Stimulated activated CD8-positive, alpha-beta memory T cell treated with anti-CD3 and anti-CD28 coated beads, Interleukin-7, amount 100 ng/mL, for 4 hours (primary cell): ENCODE data around the gene MPPED1.

Source experiments
- DNase-seq, 2 donors: peaks; one replicate each; pipeline ENCODE4 v3.0.0-alpha.2; 2020; ENCODE audit warnings: low read depth in 2 of 2

Gene MPPED1

GRCh38 chr22:43411040-43411868, 560 bp upstream of the MPPED1 start:
- DNase-seq, result no peak

- DNase-seq, result no peak
These were observed 1.3 kb downstream of the MPPED1 start for GRCh38 chr22:43412808-43413795.

- no peak for DNase-seq
These were observed 2.0 kb downstream of the MPPED1 start for GRCh38 chr22:43413826-43414225.

GRCh38 chr22:43415681-43416080, 3.9 kb downstream of the MPPED1 start:
- no peak for DNase-seq

GRCh38 chr22:43417555-43417954, 5.7 kb downstream of the MPPED1 start:
- no peak for DNase-seq

GRCh38 chr22:43418079-43418825, 6.4 kb downstream of the MPPED1 start:
- DNase-seq, result no peak

- DNase-seq, result no peak
These were observed 7.7 kb downstream of the MPPED1 start for GRCh38 chr22:43419371-43420080.

- no peak for DNase-seq
These were observed 9.3 kb downstream of the MPPED1 start for GRCh38 chr22:43421046-43421665.

- DNase-seq, result no peak
These were observed 10.3 kb downstream of the MPPED1 start for GRCh38 chr22:43421914-43422615.

GRCh38 chr22:43423046-43423445, 11.2 kb downstream of the MPPED1 start:
- no peak for DNase-seq

- DNase-seq, result no peak
These were observed 12.4 kb downstream of the MPPED1 start for GRCh38 chr22:43424201-43424600.

GRCh38 chr22:43424666-43425630, 13.1 kb downstream of the MPPED1 start:
- no peak for DNase-seq

- no peak for DNase-seq
These were observed 14.4 kb downstream of the MPPED1 start for GRCh38 chr22:43425976-43426785.

- no peak for DNase-seq
These were observed 15.0 kb downstream of the MPPED1 start for GRCh38 chr22:43426816-43427215.

GRCh38 chr22:43427296-43428004, 15.6 kb downstream of the MPPED1 start:
- no peak for DNase-seq

GRCh38 chr22:43428005-43428485, 16.2 kb downstream of the MPPED1 start:
- DNase-seq, result no peak

- no peak for DNase-seq
These were observed 16.7 kb downstream of the MPPED1 start for GRCh38 chr22:43428521-43428920.
